B cell (primary cell): ENCODE results near the gene SDK1. TPM values are rescaled to one million over a fixed set of nuclear protein-coding genes. Genes with fewer than 3 reads are reported as not detected.

Source experiments
- ATAC-seq: fragments of 200-7000 bp; cut with Tn5 transposase; one replicate; pipeline ENCODE4 v1.10.0; 2021; ENCODE audit warnings: low read depth, mild to moderate bottlenecking, moderate number of reproducible peaks, moderate library complexity
- CTCF ChIA-PET: fragments of 350-600 bp; sonication (Branson Sonifier 250); formaldehyde crosslinking; loops from one replicate; lab custom pipeline; 2021; ENCODE audit warnings: antibody characterized with exemption, inconsistent platforms; lab: Charles Lee
- POLR2A ChIA-PET: fragments of 350-600 bp; sonication (Branson Sonifier 250); formaldehyde crosslinking; loops from one replicate; lab custom pipeline; 2021; ENCODE audit warnings: antibody characterized with exemption; lab: Charles Lee
- DNase-seq: peaks from one replicate; pipeline ENCODE4 v3.0.0; 2013
- H2AFZ ChIP-seq: 2 replicates; pipeline ENCODE4 v1.6.1; 2012; ENCODE audit warnings: mild to moderate bottlenecking, low read depth, low read length; ENCODE audit not compliant: insufficient read depth, poor library complexity, severe bottlenecking
- H3K27ac ChIP-seq, 2 donors: 1 replicate in 1 of 2; 2 replicates in 1 of 2; pipeline ENCODE4 v1.5.1; 2012 to 2013; ENCODE audit warnings: low read length in 2 of 2, mild to moderate bottlenecking in 2 of 2, moderate library complexity in 1 of 2
- H3K27me3 ChIP-seq, 4 experiments: fragments of 200-600 bp in 1 of 4; sonication (generic) in 1 of 4; replicated peaks in 1 of 4; 1 replicate in 2 of 4; 2 replicates in 2 of 4; pipeline versions ENCODE4 v1.6.1 to v1.7.0; 2013 to 2016; ENCODE audit warnings: low read length in 3 of 4, mild to moderate bottlenecking in 2 of 4, mixed read lengths in 1 of 4, moderate library complexity in 1 of 4; ENCODE audit not compliant: insufficient read depth in 4 of 4, control insufficient read depth in 3 of 4; ENCODE audit errors: control extremely low read depth in 1 of 4
- H3K36me3 ChIP-seq, 2 experiments: replicated peaks in 1 of 2; 1 replicate in 1 of 2; 2 replicates in 1 of 2; pipeline versions ENCODE4 v1.6.1 to v1.7.1; 2013; ENCODE audit warnings: low read length in 1 of 2; ENCODE audit not compliant: insufficient read depth in 2 of 2, control insufficient read depth in 1 of 2; ENCODE audit errors: control extremely low read depth in 1 of 2, extremely low read depth in 1 of 2
- H3K4me1 ChIP-seq, 2 donors: fragments of 200-600 bp in 1 of 2; sonication (generic) in 1 of 2; 1 replicate in 1 of 2; 2 replicates in 1 of 2; pipeline versions ENCODE4 v1.5.1 to v1.6.1; 2013 to 2017; ENCODE audit warnings: low read length in 2 of 2; ENCODE audit not compliant: control insufficient read depth in 2 of 2, insufficient read depth in 2 of 2
- H3K4me2 ChIP-seq: replicated peaks from 2 replicates; pipeline ENCODE3; 2012; ENCODE audit warnings: mild to moderate bottlenecking, low read depth, low read length; ENCODE audit not compliant: poor library complexity, severe bottlenecking
- H3K4me3 ChIP-seq, 5 experiments: fragments of 200-600 bp in 1 of 5; sonication (generic) in 1 of 5; 1 replicate in 3 of 5; 2 replicates in 2 of 5; pipeline versions ENCODE4 v1.5.1 to v1.7.0; 2011 to 2016; ENCODE audit warnings: low read length in 4 of 5, mild to moderate bottlenecking in 4 of 5, low read depth in 2 of 5, control low read depth in 1 of 5, moderate library complexity in 1 of 5; ENCODE audit not compliant: insufficient read depth in 1 of 5; ENCODE audit errors: control extremely low read depth in 1 of 5, extremely low read depth in 1 of 5
- H3K79me2 ChIP-seq: fragments of 200-600 bp; sonication (generic); one replicate; pipeline ENCODE4 v1.6.0; 2016; ENCODE audit warnings: low read length; ENCODE audit not compliant: control insufficient read depth, insufficient read depth
- H3K9ac ChIP-seq: fragments of 200-600 bp; sonication (generic); 2 replicates; pipeline ENCODE4 v1.6.1; 2017; ENCODE audit warnings: mild to moderate bottlenecking, low read length, moderate library complexity
- H3K9me3 ChIP-seq, 3 donors: one replicate each; pipeline versions ENCODE4 v1.6.1 to v1.7.1; 2013; ENCODE audit warnings: low read length in 2 of 3; ENCODE audit not compliant: control insufficient read depth in 2 of 3, insufficient read depth in 1 of 3; ENCODE audit errors: control extremely low read depth in 1 of 3
- H4K20me1 ChIP-seq: 2 replicates; pipeline ENCODE4 v1.6.0; 2012; ENCODE audit warnings: mild to moderate bottlenecking, low read length; ENCODE audit not compliant: insufficient read depth, control insufficient read depth, poor library complexity, severe bottlenecking
- H3K27ac Mint-ChIP-seq: one replicate; pipeline ENCODE4 v1.8.0; 2021; ENCODE audit warnings: mixed read lengths
- H3K27me3 Mint-ChIP-seq: one replicate; pipeline ENCODE4 v1.8.0; 2021; ENCODE audit warnings: mixed read lengths
- H3K4me1 Mint-ChIP-seq: one replicate; pipeline ENCODE4 v1.8.0; 2021; ENCODE audit warnings: mixed read lengths
- H3K4me3 Mint-ChIP-seq: one replicate; pipeline ENCODE4 v1.8.0; 2021; ENCODE audit warnings: mixed read lengths
- H3K9me3 Mint-ChIP-seq: one replicate; pipeline ENCODE4 v1.8.0; 2022; ENCODE audit warnings: mixed read lengths; ENCODE audit not compliant: insufficient read depth
- CTCF ChIP-seq: fragments of 200-600 bp; IDR thresholded peaks from one replicate; pipeline ENCODE4 v1.8.0; 2022; ENCODE audit warnings: antibody characterized with exemption, mild to moderate bottlenecking
- EZH2 ChIP-seq: IDR thresholded peaks from 2 replicates; pipeline ENCODE4 v1.6.1; 2012; ENCODE audit warnings: borderline replicate concordance, low read depth, mild to moderate bottlenecking, moderate library complexity, low read length; ENCODE audit not compliant: insufficient read depth, poor library complexity, severe bottlenecking
- WGBS: methylation state at CpG from one replicate; pipeline ENCODE4 v1.1.5; 2013; ENCODE audit warnings: missing lambda C conversion rate; ENCODE audit not compliant: insufficient coverage; 5-methylcytosine and 5-hydroxymethylcytosine counted together
- intact Hi-C: fragments of 100-400 bp; cut with micrococcal nuclease; formaldehyde crosslinking; loops from one replicate; pipeline ENCODE4 v1.10.0; 2022
- polyA plus RNA-seq: library from polyadenylated mRNA; depleted of rRNA; stranded (reverse); fragments of >200 nt; gene quantifications from 2 replicates; pipeline ENCODE4 v1.2.3, GENCODE V29; 2012
- total RNA-seq, 2 donors: library from RNA; stranded (reverse); fragments of 120-200 nt in 1 of 2; gene quantifications; 1 replicate in 1 of 2; 2 replicates in 1 of 2; pipeline versions ENCODE4 v1.2.3 to v1.2.4, GENCODE V29; 2013 to 2022

Gene SDK1
- total and polyA plus RNA-seq, 2 donors (not counting 1 experiment from before 2014, with no cell fraction given) = 0.73 to 2.0 TPM

- H3K9ac ChIP-seq = no peak overlapping the region
- DNase-seq (no peak), ATAC-seq (no peak)
- no peak overlapping the region for H3K4me3 ChIP-seq
- Mint-ChIP-seq H3K27me3 (peaks cover 8% of the 10 kb centered on the region), H3K4me3 (no peak overlapping the region), H3K4me1 (no peaks in the 10 kb centered on the region), H3K9me3 (no peaks in the 10 kb centered on the region), H3K27ac (no peak overlapping the region)
- no peak for TF ChIP-seq EZH2
- TF ChIP-seq CTCF = no peak
- no peaks in the 10 kb centered on the region for H3K9me3 ChIP-seq
- POLR2A ChIA-PET = no interaction called here
- no peaks in the 10 kb centered on the region for H3K4me1 ChIP-seq
- no peak overlapping the region for H3K27ac ChIP-seq
- no peak overlapping the region for H3K4me2 ChIP-seq
- H3K27me3 ChIP-seq = no peaks in the 10 kb centered on the region
- WGBS = no CpG with 5 or more reads among the region's 1 CpG
- H2AFZ ChIP-seq = no peak overlapping the region
- H3K36me3 ChIP-seq = no peaks in the 10 kb centered on the region
- intact Hi-C loops = no loop called here
- no peaks in the 10 kb centered on the region for H4K20me1 ChIP-seq
- CTCF ChIA-PET = no interaction called here
- no peaks in the 10 kb centered on the region for H3K79me2 ChIP-seq
Observed at GRCh38 chr7:3568516-3568915, 267.5 kb downstream of the SDK1 start.

GRCh38 chr7:3569643-3570042 lies 268.6 kb downstream of the SDK1 start:
- H3K4me3 ChIP-seq = no peak overlapping the region
- peaks cover 15% of the 10 kb centered on the region for H3K27me3 Mint-ChIP-seq
- no peaks in the 10 kb centered on the region for H3K9me3 Mint-ChIP-seq
- H3K4me1 ChIP-seq = no peaks in the 10 kb centered on the region
- POLR2A ChIA-PET = no interaction called here
- intact Hi-C loops = no loop called here
- H3K27me3 ChIP-seq = no peaks in the 10 kb centered on the region
- H2AFZ ChIP-seq = no peak overlapping the region
- no peaks in the 10 kb centered on the region for H3K9me3 ChIP-seq
- H4K20me1 ChIP-seq = no peaks in the 10 kb centered on the region
- no peak for DNase-seq
- H3K79me2 ChIP-seq = no peaks in the 10 kb centered on the region
- TF ChIP-seq CTCF (no peak), EZH2 (no peak)
- no peaks in the 10 kb centered on the region for H3K4me1 Mint-ChIP-seq
- no peaks in the 10 kb centered on the region for H3K36me3 ChIP-seq
- ATAC-seq = no peak
- no peak overlapping the region for H3K4me3 Mint-ChIP-seq
- CTCF ChIA-PET = no interaction called here
- H3K4me2 ChIP-seq = no peak overlapping the region
- H3K27ac ChIP-seq = no peak overlapping the region
- WGBS = no CpG with 5 or more reads among the region's 3 CpGs
- H3K9ac ChIP-seq = no peak overlapping the region
- H3K27ac Mint-ChIP-seq = no peak overlapping the region
